Brain microvascular endothelial cell (primary cell): ENCODE measurements around the gene GRHL3.

ENCODE experiments used
- DNase-seq: peaks from one replicate; pipeline ENCODE4 v3.0.0-alpha.2; 2020
- H3K27ac ChIP-seq: fragments of 250-450 bp; sonication (Bioruptor Pico); 2 replicates; pipeline ENCODE4 v1.5.1; 2020; ENCODE audit warnings: mild to moderate bottlenecking, moderate library complexity
- H3K27me3 ChIP-seq: fragments of 250-450 bp; sonication (Bioruptor Pico); replicated peaks from 2 replicates; pipeline ENCODE4 v1.5.1; 2020; ENCODE audit warnings: mild to moderate bottlenecking
- H3K36me3 ChIP-seq: fragments of 250-450 bp; sonication (Bioruptor Pico); replicated peaks from 2 replicates; pipeline ENCODE4 v1.5.1; 2020; ENCODE audit warnings: mild to moderate bottlenecking
- H3K4me3 ChIP-seq: 2 replicates; pipeline ENCODE4 v1.5.1; 2011; ENCODE audit warnings: low read depth, mild to moderate bottlenecking, control low read depth, low read length, moderate library complexity
- in situ Hi-C: cut with HindIII; loops from 2 replicates; pipeline ENCODE4 v1.10.0; 2017; ENCODE audit warnings: low sequenced_read_pairs, low pct_ligation_motif_present
- TF ChIP-seq, protein P1 (sequence below): IDR thresholded peaks from 2 replicates; pipeline ENCODE4 v1.5.1; 2011; ENCODE audit warnings: low read depth, mild to moderate bottlenecking, moderate library complexity, low read length, control low read depth, inconsistent platforms; ENCODE audit errors: missing control alignments

GRHL3 gene

DNA sequence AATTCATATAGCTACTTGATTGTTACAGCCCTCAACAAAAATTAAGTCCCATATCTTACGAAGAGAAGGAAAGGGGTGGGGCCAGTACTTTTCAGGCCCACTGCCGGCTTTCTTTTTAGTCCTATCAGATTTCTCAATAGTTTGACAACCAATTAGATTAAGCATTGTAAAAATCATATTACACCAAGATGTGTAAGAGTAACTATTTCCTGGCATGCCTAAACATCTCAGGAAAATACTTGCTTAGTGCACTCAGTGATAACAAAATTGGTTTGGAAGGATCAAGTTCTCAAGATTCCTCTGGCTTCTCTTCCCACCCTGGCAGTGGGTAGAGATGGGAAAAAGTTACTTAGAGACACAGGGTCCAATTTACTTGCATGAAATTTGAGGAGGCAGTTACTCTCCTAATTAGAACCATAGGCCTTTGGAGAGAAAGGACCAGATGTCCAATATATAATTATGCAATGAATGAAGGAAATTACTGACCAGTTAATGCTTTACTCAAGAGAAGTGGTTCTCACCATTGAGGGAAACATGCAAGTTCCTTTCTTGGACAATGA lies 64.3 kb downstream of the GRHL3 start:
- H3K36me3 ChIP-seq: no peaks in the 10 kb centered on the region
- no peak overlapping the region for H3K4me3 ChIP-seq
- in situ Hi-C loops: no loop called here
- TF ChIP-seq, protein P1, sequence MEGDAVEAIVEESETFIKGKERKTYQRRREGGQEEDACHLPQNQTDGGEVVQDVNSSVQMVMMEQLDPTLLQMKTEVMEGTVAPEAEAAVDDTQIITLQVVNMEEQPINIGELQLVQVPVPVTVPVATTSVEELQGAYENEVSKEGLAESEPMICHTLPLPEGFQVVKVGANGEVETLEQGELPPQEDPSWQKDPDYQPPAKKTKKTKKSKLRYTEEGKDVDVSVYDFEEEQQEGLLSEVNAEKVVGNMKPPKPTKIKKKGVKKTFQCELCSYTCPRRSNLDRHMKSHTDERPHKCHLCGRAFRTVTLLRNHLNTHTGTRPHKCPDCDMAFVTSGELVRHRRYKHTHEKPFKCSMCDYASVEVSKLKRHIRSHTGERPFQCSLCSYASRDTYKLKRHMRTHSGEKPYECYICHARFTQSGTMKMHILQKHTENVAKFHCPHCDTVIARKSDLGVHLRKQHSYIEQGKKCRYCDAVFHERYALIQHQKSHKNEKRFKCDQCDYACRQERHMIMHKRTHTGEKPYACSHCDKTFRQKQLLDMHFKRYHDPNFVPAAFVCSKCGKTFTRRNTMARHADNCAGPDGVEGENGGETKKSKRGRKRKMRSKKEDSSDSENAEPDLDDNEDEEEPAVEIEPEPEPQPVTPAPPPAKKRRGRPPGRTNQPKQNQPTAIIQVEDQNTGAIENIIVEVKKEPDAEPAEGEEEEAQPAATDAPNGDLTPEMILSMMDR: no peak
- DNase-seq: no peak
- H3K27me3 ChIP-seq: no peaks in the 10 kb centered on the region
- peak overlapping the region; percentile 40 for H3K27ac ChIP-seq

DNA sequence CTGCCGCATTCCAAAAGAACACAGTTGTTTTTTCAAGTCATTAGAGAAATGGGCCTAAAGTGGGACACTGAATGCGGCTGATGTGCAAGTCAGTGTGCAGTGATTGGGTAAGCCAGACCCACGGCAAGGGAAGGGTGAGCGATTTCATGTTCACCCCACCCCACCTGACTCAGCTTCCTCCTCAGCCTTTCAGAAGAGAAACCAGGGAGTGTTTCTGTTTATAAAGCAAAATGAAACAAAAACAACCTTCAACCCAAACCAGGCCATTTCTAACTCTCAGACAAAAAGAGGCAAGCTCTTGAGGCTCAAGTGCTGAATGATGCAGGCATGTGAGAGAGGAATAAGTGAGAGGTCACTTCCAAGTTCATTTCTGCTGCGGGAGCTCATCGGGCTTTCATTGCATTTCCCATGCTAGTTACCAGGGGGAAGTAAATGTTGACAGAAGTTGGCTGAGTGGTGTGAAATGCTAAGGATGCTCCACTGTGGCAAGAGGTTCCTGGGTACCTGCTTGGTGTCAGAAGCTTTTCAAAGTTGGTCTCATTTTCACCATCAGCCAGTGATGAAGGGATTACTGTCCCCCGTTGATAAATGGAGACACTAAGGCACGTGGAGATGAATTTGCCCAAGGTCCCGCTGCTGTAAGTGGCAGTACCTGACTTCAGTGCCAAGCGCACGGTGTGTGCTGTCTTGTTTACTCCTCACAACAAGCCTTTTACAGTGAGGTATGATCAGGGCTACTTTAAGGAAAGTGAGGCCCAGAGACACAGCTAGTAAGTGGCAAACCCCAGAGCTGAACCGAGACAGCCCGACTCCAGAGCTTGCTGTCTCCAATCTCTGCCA lies 65.3 kb downstream of the GRHL3 start:
- Histone ChIP-seq H3K27ac (peak overlapping the region; percentile 40), H3K27me3 (no peaks in the 10 kb centered on the region), H3K4me3 (no peak overlapping the region), H3K36me3 (no peaks in the 10 kb centered on the region)
- in situ Hi-C loops: no loop called here
- TF ChIP-seq, protein P1: no peak
- DNase-seq: peak; percentile 64

DNA sequence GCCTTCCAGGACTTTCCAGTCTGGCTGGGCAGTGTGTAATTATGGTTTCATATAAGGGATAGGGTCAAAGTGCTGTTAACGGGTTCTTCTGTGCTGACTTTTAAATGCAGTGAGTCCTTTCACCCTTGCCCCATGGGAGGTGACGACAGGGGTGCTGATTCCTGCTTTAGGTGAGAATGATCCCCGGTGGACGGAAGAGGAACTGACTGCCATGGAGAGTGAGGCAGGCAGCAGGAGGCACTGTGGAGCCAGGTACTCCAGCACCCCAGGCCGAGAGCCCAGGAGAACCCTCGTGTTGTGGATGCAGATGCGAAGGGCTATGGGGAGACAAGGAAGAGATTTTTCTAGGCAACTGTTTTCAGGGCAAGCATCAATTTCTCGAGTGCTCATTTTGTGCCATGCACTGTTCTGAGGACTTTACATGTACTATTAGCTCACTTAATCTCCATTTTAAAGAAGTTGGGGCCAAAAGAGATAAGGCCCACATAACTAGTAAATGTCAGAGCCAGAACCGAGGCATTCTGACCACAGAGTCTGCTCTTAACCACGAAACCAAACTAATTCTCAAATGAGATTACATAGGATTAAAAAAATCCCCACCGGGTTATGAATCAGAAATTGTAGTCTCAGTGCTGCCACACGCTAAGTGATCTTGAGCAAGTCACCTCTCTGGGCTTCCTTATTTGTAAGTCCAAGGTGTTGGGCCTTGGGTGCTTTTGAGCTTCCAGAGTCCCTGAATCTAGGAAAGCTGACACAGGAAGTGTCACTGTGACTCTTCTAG lies 66.2 kb downstream of the GRHL3 start:
- TF ChIP-seq, protein P1: peak; percentile 78
- in situ Hi-C loops: no loop called here
- no peaks in the 10 kb centered on the region for H3K27me3 ChIP-seq
- H3K27ac ChIP-seq: no peak overlapping the region
- no peaks in the 10 kb centered on the region for H3K36me3 ChIP-seq
- peak; percentile 51 for DNase-seq
- no peak overlapping the region for H3K4me3 ChIP-seq

DNA sequence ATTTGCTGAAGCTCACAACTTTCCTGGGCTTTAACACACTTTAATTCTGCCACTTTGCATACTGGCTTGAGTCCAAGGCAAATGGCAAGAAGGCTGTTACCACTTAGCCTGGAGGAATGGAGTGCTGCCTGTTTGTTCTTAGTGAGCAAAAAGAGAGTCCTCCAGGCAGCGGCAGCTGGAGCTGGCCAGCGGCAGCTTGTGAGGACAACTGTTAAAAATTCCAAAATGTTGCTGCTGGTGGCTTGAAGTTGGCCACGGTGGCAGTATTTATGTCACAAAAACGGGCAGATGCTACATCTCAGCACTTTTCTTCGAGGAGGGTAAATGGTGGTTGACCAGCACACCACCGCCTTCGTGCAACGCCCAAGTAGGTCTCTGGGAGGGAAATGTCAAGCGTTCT lies 67.1 kb downstream of the GRHL3 start:
- TF ChIP-seq, protein P1: no peak
- in situ Hi-C loops: no loop called here

DNA sequence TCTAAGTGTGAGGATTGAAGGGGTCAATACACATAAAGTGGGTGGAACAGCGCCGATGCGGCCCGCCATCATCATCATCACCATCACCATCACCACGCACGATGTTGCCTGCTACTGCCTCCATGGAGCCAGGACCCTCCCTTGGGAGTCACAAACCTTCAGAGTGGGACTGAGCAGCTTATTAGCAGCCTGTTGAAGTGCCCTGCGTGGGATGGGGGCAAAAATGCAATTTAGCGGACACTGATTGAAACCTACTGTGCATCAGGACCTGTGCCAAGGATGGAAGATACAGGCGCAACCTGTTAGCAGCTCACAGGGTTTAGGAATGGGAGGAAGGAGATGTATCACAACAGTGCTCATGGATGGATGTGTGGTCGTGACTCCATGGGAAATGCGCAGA lies 67.8 kb downstream of the GRHL3 start:
- Histone ChIP-seq H3K36me3 (no peaks in the 10 kb centered on the region), H3K27ac (no peak overlapping the region), H3K27me3 (no peaks in the 10 kb centered on the region), H3K4me3 (no peak overlapping the region)
- TF ChIP-seq, protein P1: no peak
- DNase-seq: no peak
- in situ Hi-C loops: no loop called here

More for the DNA sequence above, 67.1 kb downstream of the GRHL3 start:
- Histone ChIP-seq H3K27ac (no peak overlapping the region), H3K4me3 (no peak overlapping the region), H3K27me3 (no peaks in the 10 kb centered on the region), H3K36me3 (no peaks in the 10 kb centered on the region)
- DNase-seq: no peak
